HepG2 (cell line): ENCODE data around the gene KANK4. TPM values are rescaled to one million over a fixed set of nuclear protein-coding genes. Genes with fewer than 3 reads are reported as not detected.

Source experiments
- ATF4 ChIP-seq, 2 experiments: fragments of 450-650 bp in 1 of 2; sonication (generic) in 1 of 2; formaldehyde crosslinking; IDR thresholded peaks; 2 replicates each; pipeline versions ENCODE4 v1.5.0 to v1.8.0; 2020 to 2022; ENCODE audit warnings: mild to moderate bottlenecking in 1 of 2, missing genetic modification reagents in 1 of 2
- GMEB2 ChIP-seq: IDR thresholded peaks from 2 replicates; pipeline ENCODE4 v1.6.1; 2016; ENCODE audit warnings: missing biosample characterization, missing genetic modification reagents, low read depth
- GRHL1 ChIP-seq: sonication (generic); formaldehyde crosslinking; conservative IDR thresholded peaks from 2 replicates; pipeline ENCODE4 v1.8.0; 2022; ENCODE audit warnings: missing genetic modification reagents
- LRRFIP1 ChIP-seq: sonication (generic); formaldehyde crosslinking; conservative IDR thresholded peaks from 2 replicates; pipeline ENCODE4 v1.4.0; 2020; ENCODE audit warnings: missing genetic modification reagents
- YY1 ChIP-seq: IDR thresholded peaks from 2 replicates; pipeline ENCODE4 v1.6.1; 2011; ENCODE audit warnings: low read length, low read depth, moderate library complexity, mild to moderate bottlenecking; ENCODE audit not compliant: insufficient read depth, insufficient replicate concordance
- ZNF512B ChIP-seq: sonication (generic); formaldehyde crosslinking; IDR thresholded peaks from 2 replicates; pipeline ENCODE4 v1.5.1; 2020; ENCODE audit warnings: missing genetic modification reagents, mild to moderate bottlenecking, borderline replicate concordance
- ZNF562 ChIP-seq: sonication (generic); formaldehyde crosslinking; IDR thresholded peaks from 2 replicates; pipeline ENCODE4 v1.8.0; 2022; ENCODE audit warnings: missing genetic modification reagents, borderline replicate concordance
- ZNF646 ChIP-seq: sonication (generic); formaldehyde crosslinking; IDR thresholded peaks from 2 replicates; pipeline ENCODE4 v1.9.0; 2021; ENCODE audit warnings: mild to moderate bottlenecking, missing genetic modification reagents
- ZNF724P ChIP-seq: sonication (generic); formaldehyde crosslinking; IDR thresholded peaks from 2 replicates; pipeline ENCODE4 v1.8.0; 2022; ENCODE audit warnings: missing genetic modification reagents, borderline replicate concordance
- polyA plus RNA-seq, 8 experiments: library from polyadenylated mRNA; depleted of rRNA in 3 of 8; stranded (reverse) in 7 of 8; unstranded in 1 of 8; fragments of >200 nt; fragmentation: Illumina TruSeq in 4 of 8; extraction: Trizol in 4 of 8; gene quantifications; 2 replicates each; pipeline versions ENCODE4 v1.2.1 to v1.2.3, GENCODE V29; 2011 to 2016; ENCODE audit warnings: low read depth in 4 of 8, missing spikeins in 1 of 8, mixed read lengths in 1 of 8; ENCODE audit not compliant: insufficient read depth in 1 of 8
- total RNA-seq, 5 experiments: library from RNA; depleted of rRNA; stranded (reverse); fragments of >200 nt; fragmentation: Illumina TruSeq; extraction: Trizol; gene quantifications; 2 replicates each; pipeline ENCODE4 v1.2.3, GENCODE V29; 2016; ENCODE audit warnings: low read depth in 1 of 5

Gene KANK4
- total and polyA plus RNA-seq, 2 of the 13 experiments (the other 11 are each of a cell fraction or from before 2014, with no cell fraction given) = 16.1 to 25.7 TPM

- no peak for TF ChIP-seq ZNF562 (CRISPR knock-in tag)
- no peak for TF ChIP-seq GRHL1 (CRISPR knock-in tag)
- TF ChIP-seq LRRFIP1 (CRISPR knock-in tag) = no peak
- 0 out of 2 replicates have a peak, but pooled peaks have one; percentile 48 for TF ChIP-seq ZNF512B (CRISPR knock-in tag)
- TF ChIP-seq ZNF646 (CRISPR knock-in tag) = no peak
- TF ChIP-seq GMEB2 = no peak
- 0 out of 2 replicates have a peak, but pooled peaks have one; percentile 23 for TF ChIP-seq ZNF724P (CRISPR knock-in tag)
- TF ChIP-seq YY1 = peak; percentile 21
- TF ChIP-seq ATF4 (CRISPR knock-in tag; IDR thresholded peaks at IDR 0.05) = no peak
Measured at GRCh38 chr1:62337706-62338631, 18.7 kb upstream of the KANK4 start (continued).
